Measurements from ENCODE around the gene ERBB2.

The ERBB2 gene

DNA sequence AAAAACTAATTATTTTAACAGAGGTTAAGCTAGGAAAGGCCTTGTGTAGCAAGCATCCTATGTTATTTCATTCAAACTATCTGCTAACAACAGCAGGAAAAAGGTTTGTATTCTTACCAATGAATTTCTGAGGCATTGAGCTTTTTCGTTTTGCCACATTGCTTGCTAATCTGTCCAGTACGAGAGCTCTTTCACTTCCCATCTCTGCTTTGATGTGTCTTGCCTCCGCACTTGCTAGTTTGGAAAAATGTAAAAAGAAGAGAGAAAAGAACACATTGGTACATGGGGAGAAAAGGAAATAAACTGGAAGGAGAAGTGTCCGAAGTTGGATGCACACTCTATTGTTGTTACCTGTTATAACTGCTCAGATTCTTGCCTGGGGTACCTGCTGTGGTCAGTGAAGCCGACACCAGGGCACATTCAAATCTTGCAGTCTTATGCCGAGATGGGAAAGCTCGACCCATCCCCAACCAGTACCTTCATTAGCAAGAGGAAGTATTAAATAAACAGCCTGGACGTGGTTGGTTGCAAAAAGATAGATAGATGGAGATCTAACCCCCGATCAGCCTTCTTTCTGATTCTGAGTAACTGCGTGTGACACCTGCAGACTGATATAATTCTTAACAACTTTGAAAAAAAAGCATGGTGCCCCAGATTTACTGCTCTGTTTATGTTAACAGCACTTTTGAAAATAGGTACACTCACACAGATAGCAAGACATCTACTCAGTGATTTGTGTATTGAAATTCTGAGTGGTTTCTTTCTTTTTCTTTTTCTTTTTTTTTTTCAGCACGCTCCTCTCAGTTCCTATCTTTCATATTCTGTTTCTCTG is 77.9 kb downstream of the ERBB2 start:
- Histone ChIP-seq H3K9me3 (ENCODE audit: insufficient read depth, low read depth, low read length) (no peaks in the 10 kb centered on the region), H3K79me2 (ENCODE audit: insufficient read depth, low read length) (no peaks in the 10 kb centered on the region), H3K27me3 (ENCODE audit: insufficient read depth, low read length, poor library complexity, severe bottlenecking) (peaks cover 52% of the 10 kb centered on the region), H3K9ac (ENCODE audit: low read depth, low read length, poor library complexity, severe bottlenecking) (no peak overlapping the region), H3K9me2 (replicated peaks; ENCODE audit: low read depth, low read length) (no peaks in the 10 kb centered on the region), H4K20me1 (ENCODE audit: insufficient read depth, low read length, poor library complexity, severe bottlenecking) (no peaks in the 10 kb centered on the region), H3F3A (ENCODE audit: low read depth) (no peaks in the 10 kb centered on the region), H2AFZ (ENCODE audit: low read length) (no peak overlapping the region), H3K4me3 (ENCODE audit: low read length, poor library complexity, severe bottlenecking) (no peak overlapping the region), H3K4me1 (ENCODE audit: insufficient read depth, low read length, poor library complexity, severe bottlenecking) (peaks cover 7% of the 10 kb centered on the region), H3K36me3 (ENCODE audit: insufficient read depth, low read length) (no peaks in the 10 kb centered on the region), H3K4me2 (ENCODE audit: low read depth, low read length, poor library complexity, severe bottlenecking) (no peak overlapping the region)
- TF ChIP-seq, protein P1, sequence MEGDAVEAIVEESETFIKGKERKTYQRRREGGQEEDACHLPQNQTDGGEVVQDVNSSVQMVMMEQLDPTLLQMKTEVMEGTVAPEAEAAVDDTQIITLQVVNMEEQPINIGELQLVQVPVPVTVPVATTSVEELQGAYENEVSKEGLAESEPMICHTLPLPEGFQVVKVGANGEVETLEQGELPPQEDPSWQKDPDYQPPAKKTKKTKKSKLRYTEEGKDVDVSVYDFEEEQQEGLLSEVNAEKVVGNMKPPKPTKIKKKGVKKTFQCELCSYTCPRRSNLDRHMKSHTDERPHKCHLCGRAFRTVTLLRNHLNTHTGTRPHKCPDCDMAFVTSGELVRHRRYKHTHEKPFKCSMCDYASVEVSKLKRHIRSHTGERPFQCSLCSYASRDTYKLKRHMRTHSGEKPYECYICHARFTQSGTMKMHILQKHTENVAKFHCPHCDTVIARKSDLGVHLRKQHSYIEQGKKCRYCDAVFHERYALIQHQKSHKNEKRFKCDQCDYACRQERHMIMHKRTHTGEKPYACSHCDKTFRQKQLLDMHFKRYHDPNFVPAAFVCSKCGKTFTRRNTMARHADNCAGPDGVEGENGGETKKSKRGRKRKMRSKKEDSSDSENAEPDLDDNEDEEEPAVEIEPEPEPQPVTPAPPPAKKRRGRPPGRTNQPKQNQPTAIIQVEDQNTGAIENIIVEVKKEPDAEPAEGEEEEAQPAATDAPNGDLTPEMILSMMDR (conservative IDR thresholded peaks at IDR 0.05; ENCODE audit: low read length) = no peak
- TF ChIP-seq EZH2phosphoT487 (IDR thresholded peaks at IDR 0.05; ENCODE audit: borderline replicate concordance) = no peak
